HG03064 (cell line): ENCODE results near the gene AMOTL2.

Experiments
- ATAC-seq: cut with Tn5 transposase; IDR thresholded peaks from one replicate; pipeline ENCODE4 v1.9.1; 2021; ENCODE audit warnings: low read depth; ENCODE audit not compliant: unreplicated experiment

Gene AMOTL2

DNA sequence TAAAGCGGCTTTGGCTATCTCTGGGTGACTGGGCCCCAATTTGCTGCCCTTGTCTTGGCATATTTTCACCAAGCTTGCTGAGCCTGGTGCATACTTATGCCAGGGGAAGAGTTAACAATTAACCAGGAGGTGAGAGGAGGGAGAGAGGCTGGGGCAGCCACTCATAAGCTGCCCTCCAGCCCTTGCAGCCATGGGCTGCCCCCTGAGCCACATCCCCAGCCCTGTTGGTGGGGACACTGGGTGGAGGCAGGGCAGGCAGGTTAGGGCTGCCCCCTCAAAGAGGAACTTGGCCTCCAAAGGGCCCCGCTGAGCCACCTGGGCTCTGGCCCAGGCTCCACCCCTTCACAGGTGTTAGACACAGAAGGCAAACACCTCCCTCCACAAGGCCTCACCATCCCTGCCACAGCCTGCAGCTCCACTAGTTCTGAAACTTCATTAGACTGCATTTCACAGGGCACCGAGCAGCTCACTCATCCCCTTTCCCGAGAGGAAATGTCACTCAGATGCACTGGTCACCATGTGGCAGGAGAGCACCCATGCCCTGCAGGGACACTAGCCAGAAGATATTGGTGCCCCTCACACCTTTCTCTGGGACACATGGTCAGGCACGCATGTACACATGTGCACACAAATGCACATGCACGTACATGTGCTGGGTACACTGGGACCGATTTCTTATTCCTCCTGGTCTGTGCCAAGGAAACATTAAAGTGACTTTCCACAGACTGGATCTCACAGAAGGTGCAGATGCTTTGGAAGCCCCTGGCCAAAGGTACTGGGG is 20.2 kb downstream of the AMOTL2 start:
- ATAC-seq: no peak

DNA sequence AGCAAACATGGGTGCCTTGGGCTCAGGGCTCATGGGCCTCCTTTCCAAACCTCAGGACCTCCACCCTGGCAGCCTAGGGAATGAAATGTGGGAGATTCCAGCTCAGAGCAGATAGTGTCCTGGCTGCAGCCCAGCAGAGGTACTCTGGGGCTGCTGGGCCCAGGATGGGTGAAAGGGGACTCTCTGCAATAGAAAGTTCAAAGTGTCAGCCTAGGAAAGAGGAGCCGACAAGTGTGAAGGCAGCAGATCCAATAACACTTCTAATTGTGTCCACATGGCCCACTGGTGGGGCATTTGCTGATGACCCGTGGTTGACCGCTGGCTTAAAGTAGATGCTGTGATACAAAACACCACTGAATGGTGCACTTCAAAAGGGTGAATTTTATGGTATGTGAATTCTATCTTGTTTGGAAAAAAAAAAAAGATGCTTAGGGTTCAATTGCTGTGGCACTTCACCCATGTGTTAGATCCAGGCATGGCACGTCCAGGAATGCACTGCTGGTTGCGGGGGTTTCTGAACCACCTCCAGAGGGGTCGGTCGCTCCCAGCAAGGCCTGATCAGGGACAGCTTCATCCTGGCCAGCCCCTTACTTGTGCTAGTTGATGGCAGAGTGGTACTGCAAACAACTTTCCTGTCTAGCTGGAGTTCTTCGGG is 20.9 kb downstream of the AMOTL2 start:
- no peak for ATAC-seq

DNA sequence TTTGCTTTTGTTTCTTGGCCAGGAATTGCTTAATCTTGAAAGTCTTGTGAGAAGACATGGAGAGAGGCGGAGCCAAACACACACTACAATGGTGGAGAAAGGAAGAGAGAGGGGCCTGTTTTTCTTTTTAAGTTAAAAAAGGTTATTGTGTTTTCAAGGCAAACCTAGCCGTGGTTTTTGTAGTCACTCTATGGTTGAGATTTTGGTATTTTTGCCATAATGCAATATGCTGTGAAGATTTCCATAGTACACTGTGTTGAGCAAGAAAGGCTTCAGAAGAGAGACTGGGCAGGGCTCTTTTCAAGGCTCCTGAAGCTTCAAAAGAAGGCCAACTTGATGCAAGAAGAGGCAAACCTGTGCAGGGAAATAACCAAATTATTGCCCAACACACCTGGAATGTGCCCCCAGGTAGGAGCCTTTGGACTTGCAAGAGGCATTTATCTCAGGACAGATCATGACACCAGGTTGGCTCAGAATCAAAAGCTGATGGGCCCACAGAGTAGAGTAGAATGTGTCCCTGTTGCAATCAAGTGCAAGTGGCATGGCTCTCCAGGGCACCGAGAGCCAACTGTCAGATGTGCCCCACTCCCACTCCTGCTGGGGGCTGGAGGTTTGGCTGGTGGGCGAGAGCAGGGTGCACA is 22.1 kb downstream of the AMOTL2 start:
- no peak for ATAC-seq

GRCh38 chr3:134351427-134351826 is 22.8 kb downstream of the AMOTL2 start:
- no peak for ATAC-seq

DNA sequence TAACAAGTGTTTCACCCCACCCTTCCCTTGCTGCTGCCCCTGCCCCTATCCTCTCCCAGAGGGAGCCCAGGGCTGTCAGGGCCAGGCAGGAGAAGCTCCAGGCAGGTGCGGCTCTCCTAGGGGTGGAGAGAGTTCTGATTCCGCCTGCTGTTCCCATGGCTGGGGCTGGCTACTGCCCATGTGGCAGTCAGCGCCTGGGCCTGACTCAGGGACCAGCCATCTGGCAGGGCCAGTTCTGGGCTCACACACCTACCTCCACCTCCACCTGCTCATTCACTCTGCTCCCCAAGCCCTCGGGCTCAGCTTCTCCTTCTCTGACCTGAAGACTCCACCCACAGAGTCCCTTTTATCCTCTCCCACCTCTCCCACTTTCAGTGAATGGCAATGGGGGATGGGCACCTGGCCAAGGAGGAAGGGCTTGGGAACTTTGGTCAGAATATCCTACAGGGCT is 23.4 kb downstream of the AMOTL2 start:
- no peak for ATAC-seq

DNA sequence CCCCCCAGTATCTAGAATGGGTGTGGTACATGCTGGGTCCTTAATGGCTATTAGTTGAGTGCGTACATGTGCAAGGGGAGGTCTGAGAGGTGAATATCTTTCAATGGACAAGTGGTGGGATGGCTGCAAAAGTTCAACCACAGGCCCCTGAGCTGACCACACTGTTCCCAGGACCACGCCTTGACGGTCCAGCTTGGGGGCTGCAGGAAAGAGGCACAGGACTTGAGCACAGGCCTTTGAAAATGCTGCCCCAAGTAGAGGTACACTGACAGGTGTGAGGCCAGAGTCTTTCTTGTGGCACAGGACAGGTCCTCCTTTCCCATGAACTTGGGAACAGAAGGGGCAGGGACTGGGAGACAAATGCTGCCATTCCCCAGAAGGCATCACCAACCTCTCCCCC is 24.0 kb downstream of the AMOTL2 start:
- no peak for ATAC-seq

DNA sequence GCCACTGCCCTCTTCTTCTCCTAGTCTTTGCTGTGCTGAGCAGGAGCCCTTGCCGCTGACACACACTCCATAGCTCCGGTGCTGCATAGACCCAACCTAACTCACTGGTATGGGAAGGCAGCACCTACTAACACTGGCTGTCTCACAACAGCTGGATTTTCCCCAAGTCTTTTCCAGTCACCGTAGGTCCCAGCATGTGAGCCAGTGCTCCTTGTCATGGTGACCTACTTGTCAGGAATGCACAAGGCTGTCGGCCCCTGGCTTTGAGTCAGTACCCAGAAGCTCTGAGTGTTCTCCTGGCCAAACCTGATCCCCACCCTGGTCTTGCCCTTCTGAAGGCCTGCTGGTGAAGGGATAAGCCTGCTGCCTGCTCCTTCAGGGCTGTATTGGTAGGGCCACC is 25.7 kb downstream of the AMOTL2 start:
- ATAC-seq: no peak

DNA sequence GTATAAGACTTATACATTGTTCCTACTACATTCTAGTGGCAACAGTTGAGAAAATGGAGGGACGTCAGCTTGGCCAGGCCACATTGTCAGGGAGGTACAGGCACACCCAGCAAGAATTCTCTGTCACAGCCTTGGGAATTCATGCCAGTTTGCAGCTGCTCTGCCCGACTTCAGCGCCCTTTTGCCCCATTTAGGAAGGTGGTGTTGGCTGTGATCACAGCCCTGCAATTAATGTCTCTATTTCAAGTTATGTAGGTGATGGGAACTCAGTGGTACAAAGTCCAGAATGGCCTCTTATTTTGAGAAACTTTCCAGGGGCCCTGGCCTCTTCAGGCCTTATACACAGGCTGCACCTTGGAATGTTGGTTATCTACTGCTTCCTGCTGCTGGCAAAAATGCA is 26.7 kb downstream of the AMOTL2 start:
- no peak for ATAC-seq

DNA sequence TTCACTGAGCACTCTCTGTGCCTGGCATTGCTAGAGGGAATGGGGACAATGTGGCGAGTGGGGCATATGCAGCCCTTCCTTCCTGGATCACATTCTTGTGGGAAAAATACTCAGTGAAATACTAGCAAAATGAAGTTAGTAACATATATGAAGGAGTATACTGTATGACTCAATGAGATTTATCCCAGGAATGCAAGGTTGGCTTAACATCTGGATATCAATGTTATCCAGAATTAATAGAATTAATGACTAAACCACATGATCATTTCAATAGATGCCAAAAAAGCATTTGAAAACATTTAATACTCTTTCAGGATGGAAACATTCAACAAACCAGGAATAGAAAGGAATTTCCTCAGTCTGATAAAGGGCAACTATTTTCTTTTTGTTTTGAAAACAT is 27.5 kb downstream of the AMOTL2 start:
- no peak for ATAC-seq

- no peak for ATAC-seq
These were observed 29.0 kb downstream of the AMOTL2 start for GRCh38 chr3:134345202-134345601.

- ATAC-seq: no peak
These were observed 29.7 kb downstream of the AMOTL2 start for GRCh38 chr3:134344560-134344959.

- ATAC-seq: no peak
These were observed 32.0 kb downstream of the AMOTL2 start for GRCh38 chr3:134342259-134342658.

DNA sequence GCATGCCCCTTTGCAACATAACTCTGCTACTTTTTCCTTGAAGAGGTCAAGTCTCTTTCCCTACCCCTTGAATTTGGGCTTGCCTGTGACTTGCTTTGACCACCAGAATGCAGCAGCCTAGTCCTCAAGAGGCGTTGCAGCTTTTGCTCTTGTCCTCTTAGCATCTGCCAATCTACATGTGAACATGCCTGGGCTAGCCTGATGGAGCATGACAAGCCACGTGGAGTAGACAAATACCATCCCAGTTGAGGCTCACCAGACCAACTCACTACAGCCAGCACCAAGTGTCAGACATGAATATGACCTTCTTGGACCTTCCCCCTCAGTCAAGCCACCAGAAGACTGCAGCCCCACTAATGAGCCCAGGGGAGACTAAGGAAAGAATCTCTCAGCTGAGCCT is 32.9 kb downstream of the AMOTL2 start:
- ATAC-seq: no peak

DNA sequence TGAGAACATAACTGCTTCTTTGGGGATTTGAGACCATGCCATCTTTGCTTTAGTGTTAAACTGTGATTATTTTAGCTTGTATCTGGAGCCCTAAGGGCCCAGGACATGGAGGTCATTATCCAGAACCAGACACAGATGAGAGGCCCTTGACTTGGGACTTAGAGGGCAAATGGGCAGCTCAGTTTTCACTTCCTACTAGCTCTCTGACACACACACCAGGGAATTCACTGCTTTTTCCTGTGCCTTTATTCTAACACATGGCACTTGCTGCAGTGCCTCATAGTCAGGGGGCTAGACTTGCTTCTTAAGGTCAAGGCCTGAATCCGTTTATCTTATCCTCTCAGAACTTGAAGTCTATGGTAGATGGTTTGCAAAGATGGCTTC is 33.3 kb downstream of the AMOTL2 start:
- no peak for ATAC-seq

- no peak for ATAC-seq
These were observed 33.8 kb downstream of the AMOTL2 start for GRCh38 chr3:134340362-134340981.

DNA sequence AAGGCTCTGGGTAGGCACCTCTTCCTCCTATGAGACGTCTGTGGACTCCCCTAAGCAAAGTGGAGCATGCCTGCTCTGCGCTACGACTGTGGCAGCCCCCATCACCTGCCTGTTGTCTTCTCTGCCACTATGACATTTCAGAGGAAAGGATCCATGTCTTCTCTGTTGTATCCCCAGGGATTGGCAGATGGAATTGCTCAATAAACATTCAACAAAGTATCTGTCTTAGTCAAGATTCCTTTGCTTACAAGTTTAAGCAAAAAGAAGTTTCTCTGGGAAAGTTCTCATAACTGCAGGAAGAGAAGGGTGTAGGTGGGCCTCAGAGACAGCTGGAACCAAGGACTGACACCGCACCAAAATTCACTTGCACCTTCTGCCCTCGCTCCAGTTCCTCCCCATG is 34.3 kb downstream of the AMOTL2 start:
- ATAC-seq: no peak

DNA sequence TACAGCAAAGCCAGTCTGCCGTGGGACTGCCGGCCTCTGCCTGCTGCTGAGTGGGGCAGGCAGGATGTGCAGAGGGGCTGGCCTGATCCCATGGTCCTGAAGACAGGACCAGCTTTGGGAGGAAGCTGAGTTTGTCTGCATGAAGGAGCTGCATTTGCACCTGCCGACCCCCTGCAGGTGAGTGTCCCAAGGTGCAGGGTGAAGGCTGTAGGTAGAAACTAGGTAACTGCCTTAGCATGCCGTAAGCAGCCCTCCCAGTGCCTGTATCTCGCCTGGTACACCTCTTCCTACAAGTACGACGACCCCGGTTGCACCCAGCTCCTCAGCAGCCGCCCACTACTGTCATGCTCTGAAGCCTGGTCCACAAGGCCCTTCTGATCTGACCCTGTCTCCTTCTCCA is 34.9 kb downstream of the AMOTL2 start:
- ATAC-seq: no peak

DNA sequence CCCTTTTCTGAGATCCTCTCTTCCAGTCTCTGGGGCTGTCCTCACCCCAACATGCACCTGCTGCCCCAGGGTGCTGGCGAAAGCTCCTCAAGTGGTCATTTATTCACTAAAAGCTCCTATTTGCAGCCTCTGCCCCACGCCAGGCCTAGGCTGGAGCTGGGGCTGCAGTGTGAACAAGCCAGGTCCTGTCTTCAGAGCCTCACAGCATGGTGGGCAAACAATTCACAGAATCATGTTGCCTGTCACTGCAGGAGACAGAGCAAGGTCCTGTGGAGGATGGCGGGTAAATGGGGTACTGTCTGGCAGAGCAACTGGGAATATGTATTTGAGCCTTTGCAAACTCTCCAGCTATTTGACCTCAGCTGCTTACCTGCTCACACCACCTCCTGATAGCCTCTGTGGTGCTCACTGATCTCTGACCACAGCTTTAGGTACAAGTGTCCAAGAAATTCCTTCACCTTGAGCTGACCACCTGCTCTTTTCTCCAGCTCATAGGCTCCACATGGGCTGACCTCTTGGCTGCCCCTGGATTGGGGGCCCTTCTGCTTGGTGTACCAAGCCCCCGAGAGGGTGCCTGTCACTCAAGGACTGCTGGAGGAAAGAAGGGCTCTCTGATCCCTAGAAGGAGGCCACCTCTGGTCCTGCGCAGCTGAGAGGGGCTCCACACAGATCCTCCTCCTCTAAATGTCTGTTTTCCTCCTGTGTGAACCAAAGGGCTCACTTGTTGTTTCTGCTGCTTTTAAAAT is 35.6 kb downstream of the AMOTL2 start:
- no peak for ATAC-seq

DNA sequence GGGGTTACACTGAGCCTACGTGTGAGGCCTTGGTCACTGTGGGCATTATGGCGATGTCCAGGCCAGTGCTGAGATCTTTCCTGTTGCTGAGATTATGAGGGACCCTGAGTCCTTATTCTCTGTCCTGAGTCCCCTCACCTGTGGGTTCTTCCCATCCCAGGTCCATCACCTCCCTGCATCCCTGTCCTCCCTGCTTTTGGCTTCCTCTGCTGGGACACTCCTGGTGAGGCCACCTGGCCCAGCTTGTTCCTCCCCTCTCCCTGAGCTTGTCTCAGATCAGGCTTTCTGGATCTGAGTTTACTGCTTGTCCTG is 36.1 kb downstream of the AMOTL2 start:
- no peak for ATAC-seq

- no peak for ATAC-seq
These were observed 36.6 kb downstream of the AMOTL2 start for GRCh38 chr3:134337511-134338200.
